IPS-20b (cell line): Measurements from ENCODE around the gene SEPTIN10.
"Not testable (repeated sequence)": the region's sequence is repeated elsewhere in the genome, so short reads cannot be mapped to it uniquely, and the experiment has no call there.

ENCODE experiments used
- H3K27ac ChIP-seq: one replicate; pipeline ENCODE4 v1.5.1; 2013; ENCODE audit warnings: low read length
- H3K27me3 ChIP-seq: 2 replicates; pipeline ENCODE4 v1.6.1; 2013; ENCODE audit warnings: mild to moderate bottlenecking, low read length, inconsistent platforms; ENCODE audit not compliant: insufficient read depth
- H3K36me3 ChIP-seq: 2 replicates; pipeline ENCODE4 v1.6.1; 2013; ENCODE audit warnings: low read depth, mild to moderate bottlenecking, inconsistent platforms, low read length, moderate library complexity; ENCODE audit not compliant: insufficient read depth
- H3K4me1 ChIP-seq: 2 replicates; pipeline ENCODE4 v1.6.1; 2013; ENCODE audit warnings: mild to moderate bottlenecking, control low read depth, inconsistent platforms, low read length, moderate library complexity; ENCODE audit not compliant: insufficient read depth
- H3K4me3 ChIP-seq: 2 replicates; pipeline ENCODE4 v1.5.1; 2013; ENCODE audit warnings: mild to moderate bottlenecking, low read length, inconsistent platforms
- H3K9ac ChIP-seq: 2 replicates; pipeline ENCODE4 v1.6.1; 2013; ENCODE audit warnings: low read depth, mild to moderate bottlenecking, inconsistent platforms, low read length, moderate library complexity
- H3K9me3 ChIP-seq: 2 replicates; pipeline ENCODE4 v1.6.1; 2013; ENCODE audit warnings: mild to moderate bottlenecking, low read depth, low read length, inconsistent platforms; ENCODE audit not compliant: insufficient read depth

The SEPTIN10 gene

GRCh38 chr2:109591206-109591605 lies 22.6 kb downstream of the SEPTIN10 start:
- H3K4me1 ChIP-seq = no peaks in the 10 kb centered on the region

DNA sequence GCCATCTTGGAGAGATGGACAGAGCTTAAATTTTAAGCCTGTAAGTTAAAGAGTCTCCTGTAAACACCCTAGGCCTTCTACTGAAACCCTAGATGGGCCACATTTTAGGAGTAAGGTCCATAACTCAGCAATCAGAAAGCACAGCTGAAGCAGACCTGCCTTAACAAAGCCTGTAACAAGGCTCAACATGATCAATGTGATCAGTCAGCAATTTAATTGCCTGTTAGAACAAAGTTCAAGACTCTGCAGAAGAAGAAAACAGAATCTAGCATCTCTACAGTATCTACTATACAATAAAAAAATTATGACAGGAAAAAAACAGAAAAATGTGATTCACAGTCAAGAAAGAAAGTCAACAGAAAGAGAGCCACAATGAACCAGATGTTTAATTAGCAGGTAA lies 27.1 kb downstream of the SEPTIN10 start:
- Histone ChIP-seq H3K27me3 (no peaks in the 10 kb centered on the region), H3K9ac (no peak overlapping the region), H3K4me3 (no peak overlapping the region), H3K27ac (no peak overlapping the region), H3K4me1 (no peaks in the 10 kb centered on the region), H3K36me3 (peaks cover 27% of the 10 kb centered on the region), H3K9me3 (no peaks in the 10 kb centered on the region)

More at GRCh38 chr2:109591206-109591605, 22.6 kb downstream of the SEPTIN10 start:
- H3K9me3 ChIP-seq = no peaks in the 10 kb centered on the region
- no peaks in the 10 kb centered on the region for H3K27me3 ChIP-seq
- H3K36me3 ChIP-seq = 0 out of 2 replicates have a peak, but pooled peaks cover 12% of the 10 kb centered on the region
- H3K4me3 ChIP-seq = no peak overlapping the region
- no peak overlapping the region for H3K9ac ChIP-seq
- no peak overlapping the region for H3K27ac ChIP-seq

GRCh38 chr2:109582928-109583895 lies 30.6 kb downstream of the SEPTIN10 start:
- Histone ChIP-seq H3K27ac (no peak overlapping the region), H3K9me3 (no peaks in the 10 kb centered on the region), H3K4me1 (no peaks in the 10 kb centered on the region), H3K36me3 (peaks cover 26% of the 10 kb centered on the region), H3K27me3 (no peaks in the 10 kb centered on the region), H3K9ac (no peak overlapping the region), H3K4me3 (no peak overlapping the region)

- not testable (repeated sequence) for H3K9me3 ChIP-seq, H3K27ac ChIP-seq, H3K4me1 ChIP-seq, H3K9ac ChIP-seq, H3K4me3 ChIP-seq, H3K27me3 ChIP-seq
- peaks cover 20% of the 10 kb centered on the region; the same call in 1 of the 2 replicates for H3K36me3 ChIP-seq
Measured at GRCh38 chr2:109577630-109578029, 36.1 kb downstream of the SEPTIN10 start.

- Histone ChIP-seq H3K9me3 (no peaks in the 10 kb centered on the region), H3K27ac (no peak overlapping the region), H3K4me1 (no peaks in the 10 kb centered on the region), H3K4me3 (no peak overlapping the region), H3K9ac (no peak overlapping the region), H3K27me3 (no peaks in the 10 kb centered on the region), H3K36me3 (peaks cover 22% of the 10 kb centered on the region; the same call in 1 of the 2 replicates)
Measured at GRCh38 chr2:109575373-109575772, 38.4 kb downstream of the SEPTIN10 start.

DNA sequence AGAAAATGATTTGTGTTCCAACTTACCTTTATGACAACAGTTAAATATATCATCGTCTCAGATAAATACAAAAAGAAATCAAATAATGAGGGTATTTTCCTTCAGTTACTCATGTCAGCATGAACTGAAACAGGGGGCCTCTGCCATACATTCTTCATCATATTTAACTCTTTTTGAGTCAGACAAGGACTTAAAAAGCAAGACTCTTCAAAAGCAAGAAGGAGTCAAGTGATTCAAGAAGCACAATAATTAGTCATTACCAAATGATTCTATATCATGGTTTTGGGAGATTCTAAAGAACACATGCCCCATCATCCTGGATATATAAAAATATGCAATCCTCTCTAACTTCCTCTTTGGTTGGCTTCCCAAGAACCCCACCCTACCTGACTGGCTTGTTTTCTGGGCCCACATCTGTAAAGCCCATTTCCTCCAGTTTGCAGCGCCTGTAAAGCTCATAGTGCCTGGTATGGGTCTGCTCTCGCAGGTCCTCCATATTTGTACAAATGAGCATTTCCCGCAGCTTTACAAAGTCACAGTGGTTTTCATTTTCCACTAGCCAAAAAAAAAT lies 49.7 kb downstream of the SEPTIN10 start:
- Histone ChIP-seq H3K27ac (no peak overlapping the region), H3K9ac (no peak overlapping the region), H3K27me3 (no peaks in the 10 kb centered on the region), H3K4me1 (no peaks in the 10 kb centered on the region), H3K36me3 (peaks cover 65% of the 10 kb centered on the region), H3K9me3 (no peaks in the 10 kb centered on the region), H3K4me3 (no peak overlapping the region)

- H3K36me3 ChIP-seq = peaks cover 66% of the 10 kb centered on the region
- no peak overlapping the region for H3K27ac ChIP-seq
- no peak overlapping the region for H3K9ac ChIP-seq
- no peaks in the 10 kb centered on the region for H3K4me1 ChIP-seq
- no peaks in the 10 kb centered on the region for H3K9me3 ChIP-seq
- H3K27me3 ChIP-seq = no peaks in the 10 kb centered on the region
- no peak overlapping the region for H3K4me3 ChIP-seq
Measured at GRCh38 chr2:109563288-109563687, 50.5 kb downstream of the SEPTIN10 start.

- Histone ChIP-seq H3K4me1 (no peaks in the 10 kb centered on the region), H3K9me3 (no peaks in the 10 kb centered on the region), H3K9ac (no peak overlapping the region), H3K27me3 (no peaks in the 10 kb centered on the region), H3K27ac (no peak overlapping the region), H3K36me3 (peaks cover 68% of the 10 kb centered on the region), H3K4me3 (no peak overlapping the region)
Measured at GRCh38 chr2:109562421-109562820, 51.3 kb downstream of the SEPTIN10 start.

- no peak overlapping the region for H3K9ac ChIP-seq
- no peak overlapping the region for H3K27ac ChIP-seq
- no peaks in the 10 kb centered on the region for H3K4me1 ChIP-seq
- no peaks in the 10 kb centered on the region for H3K9me3 ChIP-seq
- no peak overlapping the region for H3K4me3 ChIP-seq
- no peaks in the 10 kb centered on the region for H3K27me3 ChIP-seq
- peaks cover 56% of the 10 kb centered on the region for H3K36me3 ChIP-seq
Measured at GRCh38 chr2:109560265-109560664, 53.5 kb downstream of the SEPTIN10 start.

DNA sequence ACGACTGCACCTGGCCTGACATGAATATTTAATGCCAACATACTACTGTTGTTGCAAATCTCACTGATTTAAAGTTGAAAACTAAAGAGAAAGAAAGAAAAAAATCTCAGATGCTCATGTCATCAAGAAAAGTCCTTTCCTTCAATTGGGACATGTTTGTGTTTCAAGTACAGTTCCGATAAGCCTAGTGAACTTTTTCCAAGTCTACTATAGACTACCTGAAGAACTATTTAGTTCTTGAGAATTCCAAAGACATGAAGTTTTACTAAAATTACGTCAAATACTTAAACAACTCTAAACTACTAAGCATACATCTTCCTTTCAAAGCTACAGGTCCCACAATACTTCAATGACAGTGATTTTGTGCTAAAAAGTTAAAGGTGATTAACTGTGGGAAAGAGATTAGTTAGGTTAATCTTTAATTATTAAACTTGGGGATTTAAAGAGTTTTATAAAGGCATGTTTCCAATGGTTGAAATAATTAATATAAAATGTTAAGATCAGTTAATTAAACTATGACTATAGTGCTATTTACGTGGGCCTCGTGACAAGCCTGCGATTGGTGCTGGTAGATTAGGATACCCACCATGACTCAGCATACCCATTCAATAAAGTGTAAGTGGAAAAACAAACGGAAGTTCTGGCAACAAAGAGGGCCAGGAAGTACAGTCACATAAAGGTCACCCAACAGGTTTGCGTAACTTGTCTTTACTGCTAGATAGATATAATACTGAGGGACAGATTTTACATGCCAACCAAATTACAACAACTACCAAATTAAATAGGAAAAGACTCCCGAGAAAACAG lies 55.5 kb downstream of the SEPTIN10 start:
- no peaks in the 10 kb centered on the region for H3K27me3 ChIP-seq
- H3K4me1 ChIP-seq = no peaks in the 10 kb centered on the region
- H3K9ac ChIP-seq = no peak overlapping the region
- no peak overlapping the region for H3K4me3 ChIP-seq
- peaks cover 53% of the 10 kb centered on the region for H3K36me3 ChIP-seq
- no peaks in the 10 kb centered on the region for H3K9me3 ChIP-seq
- H3K27ac ChIP-seq = no peak overlapping the region

DNA sequence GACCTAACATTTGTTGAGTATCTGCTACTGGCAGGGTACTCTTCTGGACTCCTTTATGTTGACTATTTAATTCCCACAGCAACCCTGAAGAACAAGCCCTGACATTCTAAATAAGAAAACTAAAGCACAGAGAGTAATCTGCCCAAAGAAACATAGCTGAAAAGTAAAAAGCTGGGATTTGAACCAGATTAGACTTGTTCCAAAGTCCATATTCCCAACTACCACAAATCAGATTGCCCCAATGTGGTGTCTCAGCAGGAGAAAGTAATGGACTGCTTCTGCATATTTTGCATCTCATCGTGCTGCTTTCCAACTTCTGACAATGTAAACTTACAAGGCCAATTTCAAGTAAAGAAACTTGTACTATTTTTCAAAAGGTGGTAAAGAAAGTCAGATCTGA lies 56.5 kb downstream of the SEPTIN10 start:
- Histone ChIP-seq H3K4me3 (no peak overlapping the region), H3K27me3 (no peaks in the 10 kb centered on the region), H3K9ac (no peak overlapping the region), H3K9me3 (no peaks in the 10 kb centered on the region; the same call in 1 of the 2 replicates), H3K36me3 (peaks cover 51% of the 10 kb centered on the region), H3K4me1 (no peaks in the 10 kb centered on the region), H3K27ac (no peak overlapping the region)
